HG03064 (cell line): Measurements from ENCODE around the gene NAT8L.

ENCODE experiments used
- ATAC-seq: cut with Tn5 transposase; IDR thresholded peaks from one replicate; pipeline ENCODE4 v1.9.1; 2021; ENCODE audit warnings: low read depth; ENCODE audit not compliant: unreplicated experiment

Gene NAT8L

GRCh38 chr4:2044542-2045517 lies 14.3 kb upstream of the NAT8L start:
- no peak for ATAC-seq

DNA sequence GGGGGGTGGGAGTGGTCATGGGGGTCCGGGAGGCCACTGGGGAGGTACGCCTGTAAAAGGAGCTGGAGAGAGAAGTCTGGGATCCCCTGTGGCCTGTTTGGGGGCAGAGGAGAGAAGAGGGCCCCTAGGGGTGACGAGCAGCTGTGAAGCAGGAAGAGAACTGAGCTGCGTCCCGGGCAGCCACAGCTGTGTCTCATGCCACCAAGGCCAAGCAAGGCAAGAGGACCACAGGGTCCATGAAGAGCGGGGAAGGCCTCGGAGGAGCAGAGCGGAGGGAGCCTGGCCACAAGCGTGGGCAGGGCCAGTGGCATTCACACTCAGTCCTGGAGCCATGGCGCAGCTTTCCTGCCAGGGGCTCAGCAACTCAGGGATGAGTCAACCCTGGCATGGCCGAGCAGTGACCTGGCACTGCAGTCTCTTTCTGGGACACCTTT lies 13.6 kb upstream of the NAT8L start:
- ATAC-seq, result no peak

DNA sequence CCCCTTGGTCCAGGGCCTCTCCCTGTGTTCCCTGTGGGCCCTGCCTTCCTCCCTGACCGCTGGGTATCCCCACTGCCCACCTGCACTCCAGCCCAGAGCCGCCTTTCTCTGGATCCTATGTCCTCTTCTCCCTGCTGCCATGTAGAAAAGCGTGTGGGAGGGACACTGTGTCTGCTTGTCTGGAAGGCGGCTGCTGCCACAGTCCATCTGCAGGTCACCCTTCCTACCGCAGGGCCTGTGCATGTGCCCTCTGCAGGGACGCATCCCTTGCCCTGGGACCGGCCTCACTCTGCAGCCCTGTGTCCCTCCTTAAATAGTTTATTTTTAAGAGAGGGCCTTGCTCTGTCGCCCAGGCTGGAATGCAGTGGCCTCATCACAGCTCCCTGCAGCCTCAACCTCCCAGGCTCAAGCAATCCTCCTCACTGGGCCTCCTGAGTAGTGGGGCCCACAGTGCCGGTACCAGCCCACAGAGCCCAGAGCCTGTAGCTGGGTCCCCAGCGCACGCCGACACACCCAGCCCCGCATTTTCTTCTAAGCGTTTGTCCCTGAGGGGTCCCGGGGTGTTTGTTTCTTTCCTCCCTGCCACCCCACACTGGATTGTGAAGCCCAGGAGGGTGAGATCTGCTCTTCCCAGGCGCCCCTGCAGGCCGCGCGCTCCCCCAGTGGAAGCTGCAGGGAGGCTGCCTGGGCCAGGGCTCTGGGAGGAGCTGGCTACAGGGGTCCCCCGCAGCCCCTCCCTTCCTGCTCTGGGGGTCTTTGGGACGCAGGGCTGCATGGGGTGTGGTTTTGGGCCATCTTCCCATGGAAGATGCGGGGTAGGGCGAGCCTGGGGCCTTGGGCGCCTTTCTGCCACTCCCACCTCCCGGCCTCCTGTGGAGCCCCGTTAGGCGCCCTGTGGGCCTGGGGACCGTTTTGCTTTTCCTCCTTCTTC lies 12.8 kb upstream of the NAT8L start:
- no peak for ATAC-seq

- ATAC-seq, result no peak
Measured at GRCh38 chr4:2047031-2047660, 12.0 kb upstream of the NAT8L start.

- ATAC-seq, result no peak
Measured at GRCh38 chr4:2047781-2048581, 11.1 kb upstream of the NAT8L start.

DNA sequence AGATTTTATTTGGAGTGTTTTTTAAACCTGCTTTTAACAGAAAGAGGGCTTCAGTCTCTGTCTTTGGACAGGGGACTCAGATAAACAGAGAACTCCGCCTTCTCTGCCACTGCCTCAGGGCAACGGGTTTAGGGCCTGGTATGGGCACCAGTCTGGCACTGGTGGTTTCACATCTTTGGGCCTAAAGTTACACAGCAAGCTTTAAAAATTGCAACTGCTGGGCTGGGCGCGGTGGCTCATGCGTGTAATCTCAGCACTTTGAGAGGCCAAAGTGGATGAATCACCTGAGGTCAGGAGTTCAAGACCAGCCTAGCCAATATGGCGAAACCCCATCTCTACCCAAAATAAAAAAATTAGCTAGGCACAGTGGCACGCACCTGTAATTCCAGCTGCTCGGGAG lies 10.3 kb upstream of the NAT8L start:
- ATAC-seq, result no peak

GRCh38 chr4:2049381-2049780 lies 9.7 kb upstream of the NAT8L start:
- no peak for ATAC-seq

DNA sequence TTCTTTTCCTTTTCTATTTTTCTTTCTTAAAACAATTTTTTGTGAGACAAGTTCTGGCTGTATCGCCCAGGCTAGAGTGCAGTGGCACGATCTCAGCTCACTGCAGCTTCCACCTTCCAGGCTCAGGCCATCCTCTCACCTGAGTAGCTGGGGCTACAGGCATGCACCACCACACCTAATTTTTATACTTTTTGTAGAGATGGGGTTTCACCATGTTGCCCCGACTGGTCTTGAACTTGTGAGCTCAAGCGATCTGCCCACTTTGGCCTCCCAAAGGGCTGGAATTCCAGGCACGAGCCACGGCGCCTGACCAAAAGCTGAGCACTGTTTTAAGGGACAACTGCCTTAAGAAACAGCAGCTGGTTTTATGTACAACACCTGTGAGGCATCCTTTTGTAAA lies 9.3 kb upstream of the NAT8L start:
- no peak for ATAC-seq

GRCh38 chr4:2051086-2051485 lies 8.0 kb upstream of the NAT8L start:
- no peak for ATAC-seq

DNA sequence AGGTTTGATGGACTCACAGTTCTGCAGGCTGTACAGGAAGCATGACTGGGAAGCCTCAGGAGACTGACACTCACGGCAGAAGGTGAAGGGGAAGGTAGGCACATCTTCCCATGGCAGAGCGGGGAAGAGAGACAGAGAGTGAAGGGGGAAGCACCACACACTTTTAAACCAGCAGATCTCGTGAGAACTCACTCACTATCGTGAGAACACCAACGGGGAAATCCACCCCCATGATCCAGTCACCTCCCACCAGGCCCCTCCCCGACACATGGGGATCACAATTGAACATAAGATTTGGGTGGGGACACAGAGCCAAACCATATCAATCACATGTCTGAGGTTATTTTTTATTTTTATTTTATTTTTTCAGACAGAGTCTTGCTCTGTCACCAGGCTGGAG lies 4.9 kb upstream of the NAT8L start:
- no peak for ATAC-seq

- ATAC-seq, result no peak
Measured at GRCh38 chr4:2057382-2058065, 1.6 kb upstream of the NAT8L start.

DNA sequence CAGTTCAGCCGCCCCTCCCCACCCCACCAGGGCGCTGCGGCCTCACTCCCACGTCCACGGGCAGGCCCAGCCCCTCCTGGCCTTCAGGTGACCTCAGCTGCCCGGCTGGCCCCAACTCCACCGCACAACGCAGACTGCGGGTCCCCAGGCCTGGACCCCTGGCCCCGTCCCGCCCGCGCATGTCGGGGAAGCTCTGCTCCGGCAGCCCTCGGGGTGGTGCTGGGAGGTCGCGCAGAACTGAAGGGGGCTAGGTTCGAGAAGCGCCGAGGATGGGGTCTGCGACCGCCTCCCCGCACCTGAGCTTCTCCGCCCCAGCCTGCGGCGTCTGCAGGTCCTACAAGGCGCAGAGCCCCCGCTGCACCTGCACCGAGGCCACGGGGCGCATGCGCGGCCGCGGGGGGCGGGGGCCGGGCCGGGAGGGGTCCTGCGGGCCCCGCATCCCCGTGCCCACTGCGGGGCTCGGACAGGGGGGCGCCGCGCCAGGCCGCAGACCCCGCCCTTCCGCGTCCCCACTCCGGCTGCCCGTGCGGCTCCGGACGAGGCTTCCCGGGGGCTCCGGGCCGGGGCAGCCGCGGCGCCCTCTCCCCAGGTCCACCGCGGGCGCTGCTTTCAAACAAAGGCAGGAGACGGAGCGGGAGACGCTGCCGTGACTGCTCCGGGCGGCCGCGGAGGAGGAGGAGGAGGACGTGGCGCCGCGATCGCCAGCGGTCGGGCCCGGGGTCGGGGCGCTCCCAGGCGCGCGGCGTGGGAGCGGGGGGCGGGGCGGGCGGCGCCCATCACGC lies 672 bp upstream of the NAT8L start:
- ATAC-seq, result no peak

DNA sequence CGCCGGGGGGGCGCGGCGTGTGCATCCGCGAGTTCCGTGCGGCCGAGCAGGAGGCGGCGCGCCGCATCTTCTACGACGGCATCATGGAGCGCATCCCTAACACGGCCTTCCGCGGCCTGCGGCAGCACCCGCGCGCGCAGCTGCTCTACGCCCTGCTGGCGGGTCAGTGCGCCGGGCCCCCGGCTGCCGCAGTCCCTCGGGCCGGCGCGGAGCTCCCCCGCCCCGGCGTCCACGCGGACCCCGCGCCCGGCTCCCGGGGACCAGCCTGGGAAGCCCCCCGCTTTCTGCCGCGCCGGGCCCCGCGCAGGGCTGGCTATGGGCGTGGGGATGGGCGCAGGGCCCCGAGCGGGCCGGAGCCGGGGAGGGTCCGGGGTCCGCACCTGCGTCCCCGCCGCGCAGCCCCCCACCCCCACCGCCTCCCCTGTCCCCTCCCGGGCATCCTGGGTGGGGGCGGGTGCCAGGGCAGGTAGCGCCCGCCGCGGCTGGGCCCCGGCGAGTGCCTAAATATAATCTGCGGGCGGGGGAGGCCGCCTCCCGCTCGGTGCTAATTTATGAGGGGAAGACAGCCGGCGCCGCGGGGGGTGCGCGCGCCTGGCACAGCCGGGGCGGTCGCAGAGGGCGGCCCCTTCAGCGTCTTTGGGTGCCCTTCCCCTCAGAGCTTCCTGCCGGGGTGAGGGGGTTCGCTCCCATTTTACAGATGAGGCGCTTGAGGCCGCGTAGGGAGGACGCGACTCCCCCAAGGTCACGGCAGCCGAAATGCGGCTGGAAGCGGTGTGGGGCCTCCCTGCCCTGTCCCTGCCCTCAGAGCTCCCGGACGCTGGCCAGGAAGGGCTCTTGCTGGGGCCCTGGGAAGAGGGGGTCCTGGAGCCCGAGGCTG lies 837 bp downstream of the NAT8L start:
- no peak for ATAC-seq

DNA sequence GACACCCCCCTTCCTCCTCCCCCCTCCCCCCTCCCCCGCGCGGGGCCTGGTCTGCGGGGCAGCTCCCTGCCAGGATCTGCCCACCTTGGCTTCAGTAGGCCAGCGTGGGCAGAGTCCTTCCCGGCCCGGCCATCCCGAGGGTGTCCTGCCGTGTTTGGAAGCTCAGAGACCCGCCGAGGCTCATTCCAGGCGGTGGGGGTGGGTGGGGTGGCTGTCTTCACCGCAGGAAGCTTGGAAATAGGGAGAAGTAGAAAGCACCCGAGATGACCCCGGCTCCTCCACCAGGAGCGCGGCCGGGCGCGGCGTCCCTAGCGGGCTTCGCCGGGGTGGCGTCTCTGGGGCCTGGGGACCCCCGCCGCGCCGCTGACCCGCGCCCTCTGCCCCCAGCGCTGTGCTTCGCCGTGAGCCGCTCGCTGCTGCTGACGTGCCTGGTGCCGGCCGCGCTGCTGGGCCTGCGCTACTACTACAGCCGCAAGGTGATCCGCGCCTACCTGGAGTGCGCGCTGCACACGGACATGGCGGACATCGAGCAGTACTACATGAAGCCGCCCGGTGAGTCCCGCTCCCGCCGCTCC lies 1.6 kb downstream of the NAT8L start:
- no peak for ATAC-seq

GRCh38 chr4:2061186-2062131 lies 2.3 kb downstream of the NAT8L start:
- no peak for ATAC-seq

GRCh38 chr4:2062168-2062807 lies 3.2 kb downstream of the NAT8L start:
- ATAC-seq, result no peak
